Mammary epithelial cell (primary cell): ENCODE data around the gene IGSF8.

ENCODE experiments used
- CTCF ChIP-seq, 2 donors: IDR thresholded peaks in 1 of 2; conservative IDR thresholded peaks in 1 of 2; 2 replicates each; pipeline ENCODE4 v1.5.1; 2011 to 2012; ENCODE audit warnings: inconsistent platforms in 2 of 2, low read length in 2 of 2, mild to moderate bottlenecking in 2 of 2, control low read depth in 1 of 2, low read depth in 1 of 2; ENCODE audit not compliant: insufficient read depth in 1 of 2; ENCODE audit errors: extremely low read depth in 1 of 2
- EZH2 ChIP-seq: IDR thresholded peaks from 2 replicates; pipeline ENCODE4 v1.6.1; 2012; ENCODE audit warnings: low read length, inconsistent platforms, borderline replicate concordance

DNA sequence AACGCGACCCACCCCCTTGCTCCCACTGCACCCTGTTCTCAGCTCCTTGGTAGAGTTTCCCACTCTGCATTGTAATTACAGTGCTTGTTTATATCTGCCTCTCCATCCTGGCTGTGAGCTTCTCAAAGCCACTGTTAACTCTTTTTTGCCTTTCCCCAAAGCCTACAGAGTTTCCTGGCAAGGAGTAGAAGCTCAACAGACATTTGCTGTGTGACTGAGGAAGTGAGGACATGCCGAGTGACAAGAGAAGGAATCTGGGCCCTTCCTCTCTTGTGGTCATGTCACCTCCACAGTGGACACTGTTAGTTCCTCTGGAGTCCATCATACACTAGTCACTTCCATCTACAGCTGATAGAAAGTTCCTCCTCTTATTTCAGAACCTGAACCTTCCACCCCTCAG is 6.1 kb upstream of the IGSF8 start:
- TF ChIP-seq CTCF (conservative IDR thresholded peaks at IDR 0.05 in 1 of 2, IDR thresholded peaks at IDR 0.05 in 1 of 2; ENCODE audit: extremely low read depth in 1 of 2, insufficient read depth in 1 of 2, low read depth in 1 of 2, low read length in 2 of 2) (no peak), EZH2 (no peak)
